SH-SY5Y (cell line): ENCODE results near the gene DDX20.

Source experiments
- GATA2 ChIP-seq: IDR thresholded peaks from 2 replicates; pipeline ENCODE4 v1.6.1; 2011; ENCODE audit warnings: mild to moderate bottlenecking, low read depth, low read length
- GATA3 ChIP-seq: IDR thresholded peaks from 2 replicates; pipeline ENCODE4 v1.6.1; 2011; ENCODE audit warnings: low read depth, mild to moderate bottlenecking, low read length, moderate library complexity

DNA sequence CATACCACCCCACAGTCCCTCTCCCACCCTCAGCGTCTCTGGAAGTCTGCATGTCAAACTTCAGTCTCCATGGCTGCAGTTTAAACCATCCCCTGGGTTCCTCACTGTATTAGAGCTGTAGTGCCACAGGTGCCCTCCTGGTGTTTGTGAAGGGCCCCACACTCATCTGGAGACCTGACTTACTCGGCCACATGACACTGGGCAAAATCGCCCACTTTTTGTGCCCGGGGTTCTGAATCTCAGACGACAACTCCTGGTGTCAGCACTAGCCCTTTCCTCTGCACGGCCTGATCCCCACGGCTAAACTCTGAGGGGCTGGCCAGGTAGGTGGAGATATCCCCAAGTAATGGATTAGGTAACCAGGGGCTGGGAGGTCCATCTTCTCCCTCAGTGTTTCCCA lies 23.0 kb upstream of the DDX20 start:
- no peak for TF ChIP-seq GATA3
- no peak for TF ChIP-seq GATA2
